Skin of body (tissue), 2 donors: ENCODE results near the gene ITGB7. TPM values are rescaled to one million over a fixed set of nuclear protein-coding genes. Genes with fewer than 3 reads are reported as not detected.

Experiments used
- DNase-seq: peaks from one replicate; lab custom pipeline; 2025; lab: John Stamatoyannopoulos, UW
- total RNA-seq: library from RNA; depleted of rRNA; stranded (reverse); fragments of >200 nt; gene quantifications from one replicate; pipeline ENCODE4 v1.2.3, GENCODE V29; 2014

ITGB7 gene
- total RNA-seq, 1 donor from 2014 or later, result 2.5 TPM

DNA sequence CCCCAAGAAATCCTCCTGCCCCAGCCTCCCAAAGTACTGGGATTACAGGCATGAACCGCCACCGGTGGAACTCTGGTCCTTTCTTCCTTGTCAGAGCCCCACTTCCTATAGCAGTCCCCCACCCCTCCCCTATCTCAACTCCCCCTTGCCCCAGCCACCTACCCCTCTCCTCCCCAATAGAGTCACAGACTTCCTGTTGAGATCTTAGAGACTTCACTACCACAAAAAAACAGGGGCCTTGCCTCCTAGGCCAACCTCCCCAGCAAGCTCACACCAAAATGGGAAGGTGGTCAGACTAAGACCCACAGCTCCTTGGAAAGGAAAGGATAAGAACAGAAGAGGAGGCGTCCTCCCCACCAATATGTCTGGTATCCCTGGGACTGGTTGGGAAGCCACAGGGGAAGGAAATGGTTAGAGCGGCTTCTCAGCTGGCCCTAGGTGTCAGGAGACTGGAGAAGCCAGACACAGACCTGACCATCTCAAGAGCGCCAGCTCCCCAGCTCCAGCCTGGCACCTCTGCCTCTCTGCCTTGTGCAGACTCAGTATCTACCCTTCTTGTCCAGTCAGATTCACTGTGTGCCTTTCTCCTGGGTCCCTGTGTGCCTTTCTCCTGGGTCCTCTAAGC, 8.5 kb downstream of the ITGB7 start:
- no peak for DNase-seq

DNA sequence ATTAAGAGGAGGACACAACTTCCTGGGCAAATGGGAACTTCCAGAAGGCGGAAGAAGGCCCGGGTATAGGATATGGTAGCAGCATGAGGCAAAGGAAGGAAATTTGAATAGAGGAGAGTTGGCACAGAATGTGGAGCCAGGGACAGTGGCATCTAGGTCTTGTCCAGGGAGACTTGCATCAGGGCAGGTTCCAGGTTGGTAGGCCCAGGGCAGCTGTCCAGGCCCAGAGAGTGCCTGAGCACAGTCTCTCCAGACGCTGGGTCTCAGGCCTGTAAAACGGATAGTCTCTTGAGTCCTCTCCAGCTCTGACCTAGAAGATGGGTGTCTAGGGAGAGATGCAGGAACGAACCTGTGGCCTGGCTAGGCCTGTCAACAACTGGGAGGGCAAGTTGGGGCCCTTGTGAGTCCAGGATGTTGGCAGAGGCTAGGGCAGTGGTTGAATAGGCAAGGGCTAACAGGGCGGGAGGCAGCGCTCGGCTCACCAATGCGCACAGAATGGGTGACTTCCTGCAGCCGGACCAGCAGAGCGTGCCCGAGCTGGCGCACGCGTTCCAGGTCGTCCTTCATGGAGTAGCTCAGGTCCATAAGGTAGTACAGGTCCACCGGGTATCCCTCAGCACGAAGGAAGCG, 9.9 kb downstream of the ITGB7 start:
- DNase-seq, result no peak

GRCh38 chr12:53196486-53196885, 10.6 kb downstream of the ITGB7 start:
- no peak for DNase-seq

- DNase-seq, result no peak
Measured at GRCh38 chr12:53195516-53196420, 11.3 kb downstream of the ITGB7 start.

DNA sequence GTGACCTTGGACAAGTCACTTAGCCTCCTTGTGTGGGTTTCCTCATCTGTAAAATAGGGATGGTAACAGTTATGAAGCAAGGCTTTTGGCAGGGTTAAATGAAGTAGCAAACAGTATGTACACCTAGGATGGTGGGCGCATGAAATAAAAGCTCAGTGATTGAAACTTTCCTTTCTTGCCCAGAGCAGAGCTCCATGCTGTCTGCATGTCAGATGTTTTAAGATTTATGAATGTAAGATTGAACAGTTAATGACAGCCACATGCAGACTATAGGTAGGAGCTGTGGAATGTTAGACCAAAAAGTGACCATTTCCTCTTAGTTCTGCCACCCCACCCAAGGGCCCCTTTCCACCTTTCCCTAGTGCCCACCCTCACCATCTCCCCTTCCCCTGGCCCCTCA, 12.1 kb downstream of the ITGB7 start:
- DNase-seq, result no peak

DNA sequence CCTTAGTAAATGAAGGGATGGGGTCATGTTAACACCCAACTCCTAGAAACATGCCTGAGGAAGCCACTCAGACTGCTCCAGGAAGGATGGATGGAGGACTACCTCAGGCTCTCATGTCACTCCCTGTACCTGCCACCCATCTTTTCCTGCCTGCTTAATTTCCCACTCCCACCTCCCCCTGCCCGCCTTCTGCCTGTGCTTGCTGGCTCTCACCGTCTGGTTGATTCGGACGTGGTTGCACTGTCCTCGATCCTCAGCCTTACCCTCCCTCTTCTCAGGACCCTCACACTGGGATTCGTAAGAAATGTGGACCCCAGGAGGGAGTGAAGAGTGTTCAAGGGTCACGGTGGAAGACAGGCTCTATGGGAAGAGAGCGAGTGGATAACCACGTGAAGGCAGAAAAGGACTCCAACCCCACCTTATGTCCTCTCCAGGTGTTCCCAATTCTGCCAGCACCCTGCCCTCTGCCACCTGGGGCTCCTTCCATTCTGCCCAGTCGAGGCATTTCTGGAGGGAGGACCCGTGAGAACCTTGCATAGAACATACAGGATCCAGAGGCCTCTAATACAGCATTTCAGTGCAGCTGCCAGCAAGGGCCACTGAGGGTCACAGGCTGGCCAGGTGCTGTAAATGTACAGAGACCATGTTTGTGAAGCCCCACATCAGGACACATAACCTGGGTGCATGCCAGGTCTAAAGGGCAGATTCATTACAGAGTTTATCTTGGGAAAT, 12.9 kb downstream of the ITGB7 start:
- DNase-seq, result no peak

DNA sequence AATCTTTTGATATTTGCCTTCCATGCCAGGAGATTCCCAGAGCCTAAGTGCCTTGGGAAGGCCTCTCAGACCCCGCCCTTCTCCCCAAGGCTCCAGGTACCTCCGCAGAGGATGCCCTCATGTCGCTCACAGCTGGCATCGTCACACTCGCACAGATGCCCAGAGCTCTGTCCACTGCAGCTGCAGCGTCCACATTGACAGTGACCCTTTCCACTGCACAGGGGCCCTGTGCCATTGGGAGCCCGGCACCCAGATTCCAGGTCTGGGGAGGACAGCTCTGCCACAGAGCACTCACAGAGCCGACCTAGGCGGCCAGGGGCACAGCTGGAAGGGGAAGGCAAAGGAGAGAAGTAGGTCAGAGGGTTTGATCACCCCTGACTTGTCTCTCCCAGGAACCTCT, 14.0 kb downstream of the ITGB7 start:
- no peak for DNase-seq

DNA sequence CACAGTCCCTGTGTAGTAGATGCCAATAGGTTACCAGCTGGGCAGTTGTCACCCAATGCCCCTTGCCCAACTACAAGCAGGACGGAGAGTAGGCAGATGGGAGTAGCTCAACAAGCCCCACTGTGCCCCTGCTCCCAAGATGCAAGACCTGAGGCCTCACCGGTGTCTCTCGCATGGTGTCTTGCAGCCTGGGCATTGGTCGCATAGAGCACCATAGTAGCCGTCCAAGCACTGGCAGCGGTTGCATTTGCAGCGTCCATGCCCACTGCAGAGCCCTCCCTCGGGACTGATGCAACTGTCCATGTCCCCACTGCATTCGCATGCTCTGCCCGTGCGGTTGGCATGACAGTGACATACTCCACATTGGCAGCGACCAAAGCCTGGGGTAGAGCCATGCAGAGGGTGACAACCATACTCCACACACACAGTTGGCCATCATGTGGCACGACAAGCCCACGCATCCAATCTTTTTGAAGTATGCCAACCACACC, 14.5 kb downstream of the ITGB7 start:
- no peak for DNase-seq

DNA sequence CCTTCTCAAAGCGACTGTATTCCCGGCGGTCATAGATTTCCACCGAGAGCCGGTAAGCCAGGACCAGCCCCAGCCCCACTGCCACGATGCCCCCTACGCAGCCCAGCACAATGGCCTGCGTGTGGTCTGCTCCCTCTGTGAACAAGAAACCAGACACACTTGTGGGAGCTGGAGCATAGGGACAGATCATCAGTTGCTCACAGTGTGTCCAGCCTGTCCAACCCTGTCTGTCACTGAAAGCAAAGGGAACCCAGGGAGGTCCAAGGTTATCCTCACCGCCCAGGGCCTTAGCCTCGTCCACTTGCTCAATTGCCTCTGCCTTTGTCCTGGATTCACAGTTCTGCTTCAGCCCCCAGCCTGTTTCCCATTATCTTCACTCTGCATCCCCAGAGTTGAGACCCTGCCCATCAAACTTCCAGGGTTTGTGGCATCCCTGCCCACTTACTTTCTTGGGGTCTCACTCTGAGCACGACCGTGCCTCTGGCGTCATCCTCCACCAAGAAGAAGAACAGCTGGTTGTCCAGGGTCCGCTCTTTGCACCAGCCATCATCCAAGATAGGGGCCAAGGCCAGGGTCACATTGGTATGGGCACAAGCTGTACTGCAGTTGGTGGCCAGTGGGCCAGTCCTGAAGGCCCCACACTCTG, 15.0 kb downstream of the ITGB7 start:
- DNase-seq, result no peak

DNA sequence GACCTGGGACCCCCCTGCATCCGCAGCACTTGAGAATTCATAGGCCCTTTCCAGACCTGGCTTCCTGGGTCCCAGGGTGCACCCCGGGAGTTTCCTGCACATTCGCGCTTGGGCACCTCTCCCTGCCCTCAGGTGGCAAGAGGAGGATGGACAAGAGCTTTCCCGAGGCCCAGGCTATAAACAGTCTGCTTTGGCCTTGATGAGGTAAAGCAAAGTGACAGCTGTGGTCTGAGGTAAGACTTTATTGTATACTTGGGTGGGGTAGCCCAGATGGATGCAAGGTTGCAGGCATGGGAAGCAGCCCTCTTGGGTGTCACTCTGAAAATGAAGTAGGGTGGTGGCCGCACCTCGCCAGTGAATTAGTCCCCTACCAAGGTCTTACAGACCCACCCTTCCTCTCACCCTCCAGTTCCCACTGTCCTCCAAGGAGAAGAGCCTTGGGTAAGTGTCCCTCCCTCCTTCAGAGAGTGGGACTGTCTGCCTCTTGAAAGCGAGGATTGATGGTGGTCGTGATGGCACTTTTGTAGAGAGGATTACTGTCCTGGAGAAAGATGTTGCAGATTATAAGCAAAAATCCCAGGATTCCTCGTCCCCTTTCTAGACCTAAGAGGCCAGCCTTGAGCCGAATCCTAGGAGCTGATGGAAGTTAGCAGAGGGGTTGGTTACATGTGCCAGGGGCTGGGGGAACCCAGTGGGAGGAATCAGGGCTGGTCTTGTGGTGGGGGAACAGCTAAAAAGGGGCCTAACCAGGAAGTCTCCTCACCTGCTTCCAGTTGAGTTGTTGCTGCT, 15.8 kb downstream of the ITGB7 start:
- no peak for DNase-seq

GRCh38 chr12:53190108-53190729, 16.8 kb downstream of the ITGB7 start:
- no peak for DNase-seq

DNA sequence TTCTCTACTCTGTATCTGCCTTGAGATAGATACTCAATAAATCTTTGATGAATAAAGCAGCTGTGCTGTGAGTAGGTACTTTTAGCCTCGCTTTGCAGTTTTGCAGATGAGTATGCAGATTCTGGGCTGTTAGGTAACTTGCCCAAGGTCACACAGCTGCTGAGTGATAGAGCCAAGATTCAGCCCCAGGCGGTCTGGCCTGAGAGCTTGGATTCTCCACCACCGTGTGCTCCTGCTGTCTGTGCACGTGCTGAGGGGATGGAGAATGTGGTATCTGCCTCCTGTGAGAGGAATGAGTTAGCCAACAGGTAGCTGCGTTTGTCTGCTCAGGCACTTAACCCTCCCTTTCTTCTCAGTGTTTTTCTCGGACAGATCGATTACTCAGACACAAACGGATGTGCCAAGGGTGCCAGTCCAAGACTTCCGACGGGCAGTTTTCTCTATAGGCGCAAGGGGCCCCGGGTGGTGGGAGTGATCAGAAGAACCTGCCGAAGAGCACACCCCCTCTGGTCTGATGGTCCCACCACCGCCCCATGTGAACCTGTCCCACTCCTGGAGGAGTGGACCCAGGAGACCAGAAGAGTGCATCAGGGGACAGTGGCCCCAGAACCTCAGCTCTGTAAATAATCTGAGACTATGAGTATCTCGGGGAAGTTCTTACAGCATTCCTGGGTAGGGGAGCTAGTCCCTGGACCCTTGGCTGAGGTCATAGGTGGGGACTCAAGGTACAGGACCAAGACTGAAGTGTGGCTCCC, 19.7 kb downstream of the ITGB7 start:
- no peak for DNase-seq

DNA sequence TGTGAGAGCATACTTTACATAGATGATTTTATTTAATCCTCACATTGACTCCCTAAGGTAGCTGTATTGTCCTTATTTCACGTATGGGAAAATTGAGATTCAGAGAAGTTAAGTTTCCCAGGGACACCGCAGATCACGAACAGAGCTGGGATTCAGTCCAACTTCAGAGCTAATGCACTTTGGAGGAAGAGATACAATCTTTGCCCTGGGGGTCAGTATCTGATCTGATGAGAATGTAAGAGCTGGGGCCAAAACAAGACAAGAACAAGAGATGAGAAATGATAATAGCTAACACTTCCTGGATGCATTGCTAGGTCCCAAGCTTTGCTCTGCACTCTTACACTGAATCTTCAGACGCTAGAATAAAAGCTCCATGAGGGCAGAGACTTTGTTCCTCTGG, 20.3 kb downstream of the ITGB7 start:
- no peak for DNase-seq

DNA sequence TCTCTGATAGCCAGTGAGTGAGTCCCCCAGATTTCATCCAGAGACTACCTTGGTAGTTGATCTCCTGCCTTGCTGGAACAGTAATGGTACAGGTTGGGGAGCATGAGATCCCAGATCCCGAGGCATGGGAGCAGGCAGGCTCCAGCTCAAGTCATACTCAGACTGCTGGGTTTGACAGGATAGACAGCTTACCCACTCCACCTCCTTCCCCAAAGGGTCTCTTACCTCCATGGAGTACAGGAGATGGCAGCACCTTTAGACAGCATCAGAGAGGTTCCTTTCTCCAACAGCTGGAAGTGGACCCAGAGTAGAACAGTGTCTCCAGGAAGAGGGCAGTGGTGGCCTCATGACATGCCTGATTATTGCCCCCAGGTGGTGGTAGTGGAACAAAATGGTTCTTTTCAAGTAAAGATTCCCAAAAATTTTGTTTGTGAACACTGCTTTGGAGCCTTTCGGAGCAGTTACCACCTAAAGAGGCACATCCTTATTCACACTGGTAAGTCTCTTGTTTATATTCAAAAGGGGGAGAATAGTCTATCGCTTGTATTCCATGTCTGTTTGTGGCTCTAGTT, 21.4 kb downstream of the ITGB7 start:
- no peak for DNase-seq

- DNase-seq, result no peak
Measured at GRCh38 chr12:53184828-53185227, 22.2 kb downstream of the ITGB7 start.

- DNase-seq, result no peak
Measured at GRCh38 chr12:53182903-53183302, 24.1 kb downstream of the ITGB7 start.

DNA sequence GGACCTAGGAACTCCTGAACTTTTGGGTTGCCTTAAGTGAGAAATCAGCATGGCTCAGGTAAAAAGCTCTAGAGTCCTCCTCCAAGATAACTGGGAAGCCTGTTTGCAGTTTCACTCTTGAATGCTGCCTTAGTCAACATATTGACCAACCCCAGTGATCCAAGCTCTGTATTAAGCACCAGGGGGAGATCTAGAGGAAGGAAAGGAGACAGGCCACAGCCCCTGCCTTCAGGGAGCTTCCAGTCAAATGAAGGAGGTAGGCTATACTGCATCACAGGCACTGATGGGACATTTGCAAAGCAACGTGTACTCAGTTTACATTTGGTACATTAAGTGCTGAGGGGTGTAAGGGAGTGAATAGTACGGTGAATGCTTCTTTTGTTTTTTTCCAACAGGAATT, 25.1 kb downstream of the ITGB7 start:
- DNase-seq, result no peak

DNA sequence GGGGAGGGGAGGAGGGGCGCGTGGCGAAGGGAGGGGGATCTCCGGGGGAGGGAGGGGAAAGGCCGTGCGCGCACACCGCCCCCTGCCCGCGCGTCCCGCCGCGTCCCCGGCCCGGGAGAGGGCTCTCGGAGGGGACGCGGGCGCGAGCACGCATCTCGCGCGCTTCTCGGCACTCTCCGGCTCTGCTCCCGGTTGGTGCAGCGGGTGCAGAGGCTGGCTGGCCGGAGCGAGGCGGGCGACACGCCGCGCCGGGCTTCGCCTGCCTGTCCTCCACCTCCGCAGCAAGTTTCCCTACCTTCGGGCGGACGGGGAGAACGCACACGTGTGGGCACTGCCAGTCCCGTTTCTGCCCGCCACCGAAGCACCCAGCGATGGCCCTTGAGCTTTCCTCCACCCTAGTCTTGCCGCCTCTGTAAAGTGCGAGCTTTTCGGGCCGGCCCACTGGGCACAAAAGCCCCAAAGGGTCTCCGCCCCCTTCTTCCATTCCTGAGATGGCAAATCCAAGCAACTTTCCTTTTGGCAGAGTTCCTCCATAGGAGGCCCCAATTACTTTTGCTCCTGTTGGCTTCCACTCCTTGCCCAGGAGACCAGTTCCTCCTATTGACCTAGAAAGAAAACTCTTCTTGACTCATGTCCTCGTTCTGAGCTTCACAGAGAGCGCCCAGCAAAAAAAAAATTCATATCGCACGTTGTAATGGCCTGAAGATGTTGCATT, 26.0 kb downstream of the ITGB7 start:
- peak; percentile 87 for DNase-seq
